ENCODE results near the gene TJP1.

Gene TJP1

GRCh38 chr15:29778382-29778781 lies 43.9 kb downstream of the TJP1 start:
- TF ChIP-seq, protein P1, sequence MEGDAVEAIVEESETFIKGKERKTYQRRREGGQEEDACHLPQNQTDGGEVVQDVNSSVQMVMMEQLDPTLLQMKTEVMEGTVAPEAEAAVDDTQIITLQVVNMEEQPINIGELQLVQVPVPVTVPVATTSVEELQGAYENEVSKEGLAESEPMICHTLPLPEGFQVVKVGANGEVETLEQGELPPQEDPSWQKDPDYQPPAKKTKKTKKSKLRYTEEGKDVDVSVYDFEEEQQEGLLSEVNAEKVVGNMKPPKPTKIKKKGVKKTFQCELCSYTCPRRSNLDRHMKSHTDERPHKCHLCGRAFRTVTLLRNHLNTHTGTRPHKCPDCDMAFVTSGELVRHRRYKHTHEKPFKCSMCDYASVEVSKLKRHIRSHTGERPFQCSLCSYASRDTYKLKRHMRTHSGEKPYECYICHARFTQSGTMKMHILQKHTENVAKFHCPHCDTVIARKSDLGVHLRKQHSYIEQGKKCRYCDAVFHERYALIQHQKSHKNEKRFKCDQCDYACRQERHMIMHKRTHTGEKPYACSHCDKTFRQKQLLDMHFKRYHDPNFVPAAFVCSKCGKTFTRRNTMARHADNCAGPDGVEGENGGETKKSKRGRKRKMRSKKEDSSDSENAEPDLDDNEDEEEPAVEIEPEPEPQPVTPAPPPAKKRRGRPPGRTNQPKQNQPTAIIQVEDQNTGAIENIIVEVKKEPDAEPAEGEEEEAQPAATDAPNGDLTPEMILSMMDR (IDR thresholded peaks at IDR 0.05; ENCODE audit: insufficient read depth, low read depth, low read length, missing control alignments): no peak
- H3K4me3 ChIP-seq (ENCODE audit: low read depth, low read length): no peak overlapping the region
- no peak for DNase-seq (ENCODE audit: low read depth)

DNA sequence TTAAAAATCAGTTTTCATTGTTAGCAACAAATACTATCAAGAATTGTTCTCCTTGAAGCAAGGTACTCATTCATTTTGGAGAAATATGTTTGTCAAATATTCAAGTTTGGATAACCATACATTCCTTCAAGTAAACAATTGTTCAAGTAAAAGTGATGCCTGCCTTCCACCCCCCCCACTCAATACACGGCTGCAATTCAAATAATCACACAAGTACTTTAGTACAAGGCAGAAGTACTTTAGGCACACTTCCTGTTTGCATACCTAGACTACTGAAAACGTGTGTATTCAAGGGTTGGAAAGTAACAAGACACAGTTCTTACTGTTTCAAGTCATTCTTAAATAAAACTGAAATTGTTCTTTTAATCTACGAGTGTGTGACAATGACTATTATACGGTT lies 45.4 kb downstream of the TJP1 start:
- TF ChIP-seq, protein P1 (IDR thresholded peaks at IDR 0.05; ENCODE audit: insufficient read depth, low read depth, low read length, missing control alignments): no peak
- no peak overlapping the region for H3K4me3 ChIP-seq (ENCODE audit: low read depth, low read length)
- DNase-seq (ENCODE audit: low read depth): no peak

DNA sequence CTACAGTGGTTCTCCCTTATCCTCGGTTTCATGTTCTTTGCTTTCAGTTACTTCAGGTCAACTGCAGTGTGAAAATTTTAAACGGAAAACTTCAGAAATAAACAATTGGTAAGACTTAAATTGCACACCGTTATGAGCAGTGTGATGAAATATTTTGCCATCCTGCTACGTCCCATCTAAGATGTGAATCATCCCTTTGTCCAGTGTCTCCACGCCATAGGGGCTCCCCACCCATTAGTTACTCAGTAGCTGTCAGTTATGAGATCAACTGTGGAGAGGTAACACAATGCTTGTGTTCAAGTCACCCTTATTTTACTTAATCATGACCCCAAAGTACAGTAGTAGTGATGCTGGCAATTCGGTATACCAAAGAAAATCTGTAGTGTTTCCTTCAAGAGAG lies 47.4 kb downstream of the TJP1 start:
- H3K4me3 ChIP-seq (ENCODE audit: low read depth, low read length): no peak overlapping the region
- no peak for DNase-seq (ENCODE audit: low read depth)
- TF ChIP-seq, protein P1 (IDR thresholded peaks at IDR 0.05; ENCODE audit: insufficient read depth, low read depth, low read length, missing control alignments): no peak

GRCh38 chr15:29773816-29774215 lies 48.5 kb downstream of the TJP1 start:
- H3K4me3 ChIP-seq (ENCODE audit: low read depth, low read length): no peak overlapping the region
- TF ChIP-seq, protein P1 (IDR thresholded peaks at IDR 0.05; ENCODE audit: insufficient read depth, low read depth, low read length, missing control alignments): no peak
- DNase-seq (ENCODE audit: low read depth): no peak

GRCh38 chr15:29773000-29773399 lies 49.3 kb downstream of the TJP1 start:
- no peak for DNase-seq (ENCODE audit: low read depth)
- TF ChIP-seq, protein P1 (IDR thresholded peaks at IDR 0.05; ENCODE audit: insufficient read depth, low read depth, low read length, missing control alignments): no peak
- H3K4me3 ChIP-seq (ENCODE audit: low read depth, low read length): no peak overlapping the region

GRCh38 chr15:29770796-29771195 lies 51.5 kb downstream of the TJP1 start:
- no peak for DNase-seq (ENCODE audit: low read depth)
- no peak overlapping the region for H3K4me3 ChIP-seq (ENCODE audit: low read depth, low read length)
- TF ChIP-seq, protein P1 (IDR thresholded peaks at IDR 0.05; ENCODE audit: insufficient read depth, low read depth, low read length, missing control alignments): no peak

DNA sequence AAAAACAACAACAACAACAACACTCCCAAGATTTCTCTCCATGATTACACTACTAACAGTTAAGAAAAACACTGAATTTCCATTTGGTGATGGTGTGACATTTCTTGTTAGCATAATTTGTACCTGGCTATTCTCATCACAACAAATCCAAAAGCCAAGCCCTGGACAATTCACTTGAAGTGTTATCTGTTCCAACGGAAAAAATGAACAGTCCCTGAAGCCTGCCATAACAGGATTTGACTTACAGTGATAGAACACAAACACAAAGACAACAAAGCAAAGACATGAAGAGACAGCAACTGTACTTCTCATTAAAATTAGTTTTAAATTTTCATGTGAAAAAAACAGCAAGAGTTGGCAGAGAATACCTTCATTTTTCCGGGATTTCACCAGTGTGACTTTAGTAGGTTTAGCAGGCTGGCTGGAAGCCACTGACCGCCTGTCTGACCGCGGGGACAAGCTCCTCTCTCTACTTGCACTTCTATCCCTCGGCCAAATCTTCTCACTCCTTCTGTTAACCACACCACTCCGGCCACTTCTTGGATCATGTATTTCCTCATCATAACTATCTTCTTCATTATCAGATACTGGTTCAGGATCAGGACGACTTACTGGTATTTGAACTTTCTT lies 56.3 kb downstream of the TJP1 start:
- no peak overlapping the region for H3K4me3 ChIP-seq (ENCODE audit: low read depth, low read length)
- no peak for DNase-seq (ENCODE audit: low read depth)
- TF ChIP-seq, protein P1 (IDR thresholded peaks at IDR 0.05; ENCODE audit: insufficient read depth, low read depth, low read length, missing control alignments): no peak

Measured in GM12865 (cell line).